Calu3 (cell line): ENCODE measurements around the gene PRPH. TPM values are rescaled to one million over a fixed set of nuclear protein-coding genes. Genes with fewer than 3 reads are reported as not detected.
"Not testable (repeated sequence)": the region's sequence is repeated elsewhere in the genome, so short reads cannot be mapped to it uniquely, and the experiment has no call there.

ENCODE experiments used
- Bru-seq: library from RNA; stranded (reverse); fragments of 400-500 nt; gene quantifications from one replicate; lab custom pipeline; 2021; lab: Mats Ljungman, UMichigan
- BruChase-seq, 2 experiments: library from RNA; stranded (reverse); fragments of 400-500 nt; gene quantifications; one replicate each; lab custom pipeline; 2021; lab: Mats Ljungman, UMichigan
- BruUV-seq: library from RNA; stranded (reverse); fragments of 400-500 nt; replicated peaks from 2 replicates; lab custom pipeline; 2021; lab: Mats Ljungman, UMichigan
- CTCF ChIA-PET: fragments of 300-600 bp; sonication (Branson Sonifier 250); formaldehyde crosslinking; loops from one replicate; lab custom pipeline; 2022; ENCODE audit warnings: antibody characterized with exemption; lab: Charles Lee
- DNase-seq: peaks from one replicate; pipeline ENCODE4 v3.0.0; 2022
- H3K27ac Mint-ChIP-seq: one replicate; pipeline ENCODE4 v1.8.0; 2022; ENCODE audit warnings: mixed read lengths; ENCODE audit not compliant: unreplicated experiment
- H3K27me3 Mint-ChIP-seq: one replicate; pipeline ENCODE4 v1.8.0; 2022; ENCODE audit warnings: mixed read lengths; ENCODE audit not compliant: unreplicated experiment
- H3K36me3 Mint-ChIP-seq: one replicate; pipeline ENCODE4 v1.8.0; 2022; ENCODE audit warnings: mild to moderate bottlenecking, moderate library complexity, mixed read lengths; ENCODE audit not compliant: insufficient read depth, unreplicated experiment
- H3K4me1 Mint-ChIP-seq: one replicate; pipeline ENCODE4 v1.8.0; 2022; ENCODE audit warnings: mild to moderate bottlenecking, low read depth, mixed read lengths; ENCODE audit not compliant: unreplicated experiment
- H3K4me3 Mint-ChIP-seq: one replicate; pipeline ENCODE4 v1.8.0; 2022; ENCODE audit warnings: mild to moderate bottlenecking, low read depth, moderate library complexity, mixed read lengths; ENCODE audit not compliant: unreplicated experiment
- H3K9me3 Mint-ChIP-seq: one replicate; pipeline ENCODE4 v1.8.0; 2022; ENCODE audit warnings: low read depth, mixed read lengths; ENCODE audit not compliant: unreplicated experiment
- intact Hi-C: fragments of 100-400 bp; cut with micrococcal nuclease; formaldehyde crosslinking; loops from one replicate; pipeline ENCODE4 v1.10.0; 2022; ENCODE audit not compliant: unreplicated experiment
- long read RNA-seq: library from polyadenylated mRNA; stranded (forward); transcript quantifications from one replicate; pipeline ENCODE4 v2.0.0, GENCODE V29; 2022
- total RNA-seq: library from RNA; stranded (reverse); gene quantifications from 2 replicates; pipeline ENCODE4 v1.2.3, GENCODE V29; 2022
- TF ChIP-seq, protein P1 (sequence below): fragments of 200-600 bp; IDR thresholded peaks from one replicate; pipeline ENCODE4 v1.8.0; 2022; ENCODE audit warnings: antibody characterized with exemption; ENCODE audit not compliant: unreplicated experiment

The PRPH gene
- total RNA-seq (not detected in 2 replicates), Bru-seq, nascent RNA (percentile 11 among the genes with signal in this experiment), BruChase-seq, experiment 1, labeled RNA remaining after a 6-hour chase (percentile 20 among the genes with signal in this experiment), BruChase-seq, experiment 2, labeled RNA remaining after a 2-hour chase (not detected)
- long read RNA-seq, partial matches to known transcripts: 2 of 2 reads
- long read RNA-seq, other reads (novel, unspliced or antisense): 0 of 2 reads

DNA sequence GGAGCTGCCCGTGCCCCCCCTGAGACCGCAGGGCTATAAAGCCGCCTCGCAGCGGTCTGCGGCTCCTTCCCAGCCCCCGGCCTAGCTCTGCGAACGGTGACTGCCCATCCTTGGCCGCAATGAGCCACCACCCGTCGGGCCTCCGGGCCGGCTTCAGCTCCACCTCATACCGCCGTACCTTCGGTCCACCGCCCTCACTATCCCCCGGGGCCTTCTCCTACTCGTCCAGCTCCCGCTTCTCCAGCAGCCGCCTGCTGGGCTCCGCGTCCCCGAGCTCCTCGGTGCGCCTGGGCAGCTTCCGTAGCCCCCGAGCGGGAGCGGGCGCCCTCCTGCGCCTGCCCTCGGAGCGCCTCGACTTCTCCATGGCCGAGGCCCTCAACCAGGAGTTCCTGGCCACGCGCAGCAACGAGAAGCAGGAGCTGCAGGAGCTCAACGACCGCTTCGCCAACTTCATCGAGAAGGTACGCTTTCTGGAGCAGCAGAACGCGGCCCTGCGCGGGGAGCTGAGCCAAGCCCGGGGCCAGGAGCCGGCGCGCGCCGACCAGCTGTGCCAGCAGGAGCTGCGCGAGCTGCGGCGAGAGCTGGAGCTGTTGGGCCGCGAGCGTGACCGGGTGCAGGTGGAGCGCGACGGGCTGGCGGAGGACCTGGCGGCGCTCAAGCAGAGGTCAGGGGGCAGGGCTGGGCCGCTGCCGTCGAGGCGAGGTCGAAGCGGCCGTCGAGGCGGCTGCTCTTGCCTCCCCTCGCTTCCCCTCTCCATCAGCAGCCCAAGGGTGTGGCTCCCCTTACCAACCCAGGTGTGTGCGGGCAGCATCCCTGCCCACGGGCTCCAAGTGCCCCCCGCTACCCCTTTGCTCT, at the start of gene PRPH:
Gene PRPH, plus strand, starts transcription at position 66 of the 855 bp plus-strand sequence. Its CDS starts 54 bp downstream, at position 120.
- Mint-ChIP-seq H3K27ac (no peak within 1 kb of the TSS), H3K4me3 (no peak within 1 kb of the TSS), H3K4me1 (peaks cover 23% of the 10 kb centered on the region), H3K9me3 (no peaks in the 10 kb centered on the region), H3K36me3 (peaks cover 11% of the 10 kb centered on the region), H3K27me3 (peaks cover 27% of the 10 kb centered on the region)
- TF ChIP-seq, protein P1, sequence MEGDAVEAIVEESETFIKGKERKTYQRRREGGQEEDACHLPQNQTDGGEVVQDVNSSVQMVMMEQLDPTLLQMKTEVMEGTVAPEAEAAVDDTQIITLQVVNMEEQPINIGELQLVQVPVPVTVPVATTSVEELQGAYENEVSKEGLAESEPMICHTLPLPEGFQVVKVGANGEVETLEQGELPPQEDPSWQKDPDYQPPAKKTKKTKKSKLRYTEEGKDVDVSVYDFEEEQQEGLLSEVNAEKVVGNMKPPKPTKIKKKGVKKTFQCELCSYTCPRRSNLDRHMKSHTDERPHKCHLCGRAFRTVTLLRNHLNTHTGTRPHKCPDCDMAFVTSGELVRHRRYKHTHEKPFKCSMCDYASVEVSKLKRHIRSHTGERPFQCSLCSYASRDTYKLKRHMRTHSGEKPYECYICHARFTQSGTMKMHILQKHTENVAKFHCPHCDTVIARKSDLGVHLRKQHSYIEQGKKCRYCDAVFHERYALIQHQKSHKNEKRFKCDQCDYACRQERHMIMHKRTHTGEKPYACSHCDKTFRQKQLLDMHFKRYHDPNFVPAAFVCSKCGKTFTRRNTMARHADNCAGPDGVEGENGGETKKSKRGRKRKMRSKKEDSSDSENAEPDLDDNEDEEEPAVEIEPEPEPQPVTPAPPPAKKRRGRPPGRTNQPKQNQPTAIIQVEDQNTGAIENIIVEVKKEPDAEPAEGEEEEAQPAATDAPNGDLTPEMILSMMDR: no peak
- CTCF ChIA-PET: interaction anchor here (1.0 kb wide), 1 partner anchor 196 kb away, joined by 5 read pairs; no protein-coding TSS in a partner anchor
- no peak for DNase-seq
- intact Hi-C loops: no loop called here
- BruUV-seq: no TSS peak

DNA sequence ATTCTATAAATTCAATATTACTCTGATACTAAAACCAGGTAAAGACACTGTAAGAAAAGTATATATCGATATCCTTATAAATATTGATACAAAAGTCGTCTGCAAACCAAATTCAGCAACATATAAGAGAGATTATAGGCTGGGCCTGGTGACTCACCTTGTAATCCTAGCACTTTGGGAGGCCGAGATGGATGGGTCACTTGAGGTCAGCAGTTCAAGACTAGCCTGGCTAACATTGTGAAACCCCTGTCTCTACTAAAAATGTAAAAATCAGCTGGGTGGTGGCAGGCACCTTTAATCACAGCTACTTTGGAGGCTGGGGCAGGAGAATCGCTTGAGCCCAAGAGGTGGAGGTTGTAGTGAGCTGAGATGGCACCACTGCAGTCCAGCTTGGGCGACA, 43.6 kb upstream of the PRPH start:
- H3K27me3 Mint-ChIP-seq: no peaks in the 10 kb centered on the region
- no peaks in the 10 kb centered on the region for H3K9me3 Mint-ChIP-seq
- TF ChIP-seq, protein P1: no peak
- BruUV-seq: no TSS peak
- H3K4me3 Mint-ChIP-seq: no peak overlapping the region
- H3K4me1 Mint-ChIP-seq: no peaks in the 10 kb centered on the region
- CTCF ChIA-PET: interaction anchor here (0.7 kb wide), 1 partner anchor 141 kb away, joined by 3 read pairs; the partner anchor contains the start of gene LMBR1L
- intact Hi-C loops: no loop called here
- no peaks in the 10 kb centered on the region for H3K36me3 Mint-ChIP-seq
- H3K27ac Mint-ChIP-seq: no peak overlapping the region
- no peak for DNase-seq

DNA sequence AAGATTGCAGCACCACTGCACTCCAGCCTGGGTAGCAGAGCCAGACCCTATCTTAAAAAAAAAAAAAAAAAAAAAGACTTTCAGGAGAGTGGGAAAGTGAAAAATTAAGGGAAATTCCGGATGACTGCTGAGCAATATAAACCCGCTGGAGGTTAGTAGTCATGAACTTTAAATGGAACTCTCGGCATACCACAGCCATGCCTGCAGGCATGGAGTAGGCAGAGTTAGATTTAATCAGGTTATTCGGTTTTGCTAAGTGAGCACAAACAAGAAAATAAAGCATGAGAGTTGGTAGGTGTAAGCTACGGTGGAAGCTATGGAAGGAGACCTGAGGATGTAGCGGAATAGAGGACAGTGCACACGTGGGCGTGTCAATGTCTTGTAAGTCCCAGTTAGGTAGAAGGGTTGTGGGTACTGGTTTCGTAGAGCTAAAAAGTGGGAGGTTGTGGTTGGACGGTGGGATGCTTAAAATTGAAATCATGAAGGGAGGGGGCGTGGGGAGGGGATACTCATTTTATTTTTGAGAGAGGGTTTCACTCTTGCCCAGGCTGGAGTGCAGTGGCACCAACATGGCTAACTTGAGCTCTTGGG, 41.8 kb upstream of the PRPH start:
- Mint-ChIP-seq H3K27me3 (no peaks in the 10 kb centered on the region), H3K36me3 (no peaks in the 10 kb centered on the region), H3K27ac (no peak overlapping the region), H3K4me3 (no peak overlapping the region), H3K4me1 (no peaks in the 10 kb centered on the region), H3K9me3 (no peaks in the 10 kb centered on the region)
- no TSS peak for BruUV-seq
- DNase-seq: no peak
- intact Hi-C loops: no loop called here
- TF ChIP-seq, protein P1: no peak
- CTCF ChIA-PET: interaction anchor here (0.5 kb wide), 1 partner anchor 113 kb away, joined by 3 read pairs; no protein-coding TSS in a partner anchor

DNA sequence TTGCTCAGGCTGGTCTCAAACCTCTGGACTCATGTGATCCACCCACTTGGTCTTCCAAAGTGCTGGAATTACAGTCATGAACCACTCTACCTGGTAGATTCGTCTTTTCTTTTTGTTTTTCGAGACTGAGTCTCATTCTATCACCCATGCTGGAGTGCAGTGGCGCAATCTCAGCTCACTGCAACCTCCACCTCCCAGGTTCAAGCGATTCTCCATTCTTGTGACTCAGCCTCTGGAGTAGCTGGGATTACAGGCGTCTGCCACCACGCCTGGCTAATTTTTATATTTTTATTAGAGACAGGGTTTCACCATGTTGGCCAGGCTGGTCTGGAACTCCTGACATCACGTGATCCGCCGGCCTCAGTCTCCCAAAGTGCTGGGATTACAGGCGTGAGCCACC, 39.5 kb upstream of the PRPH start:
- H3K36me3 Mint-ChIP-seq, H3K9me3 Mint-ChIP-seq, H3K27ac Mint-ChIP-seq, intact Hi-C loops, H3K4me1 Mint-ChIP-seq, DNase-seq, H3K27me3 Mint-ChIP-seq, H3K4me3 Mint-ChIP-seq, BruUV-seq: not testable (repeated sequence)
- CTCF ChIA-PET: interaction anchor here (1.6 kb wide), 1 partner anchor 8 kb away, joined by 3 read pairs; no protein-coding TSS in a partner anchor
